NCI-H345 treated with DMSO at 0.1 percent for 48 hours (cell line): Measurements from ENCODE around the gene MRPL45.

Experiments used
- DNase-seq: peaks from one replicate; lab custom pipeline; 2025; ENCODE audit not compliant: unreplicated experiment; lab: John Stamatoyannopoulos, UW

MRPL45 gene

DNA sequence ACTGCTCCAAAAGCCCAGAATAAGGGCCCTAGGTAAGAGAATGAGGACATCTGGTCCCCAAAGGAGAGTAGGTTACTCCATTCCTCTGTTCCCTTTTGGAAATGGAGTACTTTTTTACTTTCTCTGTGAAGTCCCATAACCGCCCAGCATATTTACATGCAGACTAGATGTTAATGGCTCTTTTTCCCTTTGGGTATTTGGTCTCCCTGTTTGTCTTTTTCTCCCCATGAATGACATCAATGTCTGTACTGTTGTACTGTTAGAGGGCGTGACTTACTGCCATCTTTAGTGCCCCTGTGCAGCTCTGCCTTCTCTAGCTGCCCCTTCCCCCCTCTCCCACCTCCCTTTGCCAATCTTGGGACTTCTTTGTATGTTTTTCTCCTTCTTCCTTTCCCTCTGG is 27.8 kb downstream of the MRPL45 start:
- DNase-seq = no peak

DNA sequence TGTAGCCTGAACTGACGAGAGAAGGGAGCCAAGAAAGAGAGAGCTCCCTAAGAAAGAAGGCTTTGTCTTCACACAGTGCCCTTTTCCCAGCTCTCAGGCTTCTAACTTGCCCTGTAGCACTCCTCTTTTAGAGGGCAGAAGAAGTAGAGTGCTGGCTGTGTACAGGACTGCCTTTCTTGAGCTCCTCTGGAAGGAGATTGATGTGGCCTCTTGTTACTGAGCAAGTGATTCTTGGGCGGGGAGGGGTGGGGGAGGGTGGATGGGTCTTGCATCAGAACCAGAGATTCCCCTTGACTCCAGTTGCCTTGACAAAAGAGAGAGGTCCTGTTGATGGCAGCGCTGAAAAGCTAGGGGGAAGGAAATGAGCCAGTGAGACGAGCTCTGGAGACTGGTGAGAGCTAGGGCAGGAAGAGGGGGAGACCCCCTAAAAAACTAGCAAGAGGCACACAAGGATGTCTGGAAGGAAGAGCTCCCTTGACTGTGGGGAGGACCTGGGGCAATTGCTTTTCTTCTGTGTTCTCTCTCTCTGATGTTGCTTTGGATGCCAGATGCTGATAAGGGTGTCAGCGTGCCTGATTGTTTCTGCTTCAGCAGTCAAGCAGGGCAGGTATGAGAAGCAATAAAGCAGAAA is 28.4 kb downstream of the MRPL45 start:
- DNase-seq = no peak

DNA sequence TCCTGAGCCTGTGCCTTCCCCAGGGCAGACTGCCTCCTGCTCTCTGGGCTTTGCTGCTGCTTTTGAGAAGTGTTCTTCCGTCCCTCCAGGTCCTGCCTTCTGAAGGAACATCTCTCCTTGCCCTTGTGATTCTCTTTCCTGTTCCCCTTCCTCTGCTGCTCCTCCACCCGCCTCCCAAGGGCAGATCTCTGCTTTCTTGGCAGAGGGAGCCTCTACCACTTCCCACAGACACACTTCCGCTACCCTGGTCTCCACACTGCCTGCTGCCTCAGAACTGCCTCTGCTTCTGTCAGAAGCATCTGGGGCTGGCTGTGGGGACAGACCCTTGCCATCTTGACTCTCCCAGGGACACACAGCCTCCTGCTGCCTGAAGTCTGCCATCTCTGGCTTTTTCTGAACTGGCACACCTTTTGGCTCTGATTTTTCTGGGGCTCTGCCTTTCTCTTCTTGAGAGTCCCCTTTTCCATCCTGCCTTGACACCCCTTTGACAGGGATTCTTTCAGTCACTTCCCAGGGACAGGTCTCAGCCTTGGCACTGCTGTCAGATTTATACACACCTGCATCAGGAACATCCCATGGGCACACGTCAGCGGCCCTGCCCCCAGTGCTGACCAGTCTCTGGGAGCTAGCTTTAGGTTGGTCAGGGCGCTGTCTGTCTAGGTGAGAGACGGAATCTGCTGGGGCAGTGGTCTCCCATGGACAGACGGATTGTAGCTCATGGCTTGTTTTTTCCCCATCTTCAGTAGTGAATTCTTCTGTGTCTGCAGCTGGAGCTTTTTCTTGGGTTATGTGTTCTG is 30.2 kb downstream of the MRPL45 start:
- no peak for DNase-seq

- no peak for DNase-seq
Observed at GRCh38 chr17:38327936-38328335, 31.0 kb downstream of the MRPL45 start.

- DNase-seq = no peak
Observed at GRCh38 chr17:38328620-38329019, 31.7 kb downstream of the MRPL45 start.

DNA sequence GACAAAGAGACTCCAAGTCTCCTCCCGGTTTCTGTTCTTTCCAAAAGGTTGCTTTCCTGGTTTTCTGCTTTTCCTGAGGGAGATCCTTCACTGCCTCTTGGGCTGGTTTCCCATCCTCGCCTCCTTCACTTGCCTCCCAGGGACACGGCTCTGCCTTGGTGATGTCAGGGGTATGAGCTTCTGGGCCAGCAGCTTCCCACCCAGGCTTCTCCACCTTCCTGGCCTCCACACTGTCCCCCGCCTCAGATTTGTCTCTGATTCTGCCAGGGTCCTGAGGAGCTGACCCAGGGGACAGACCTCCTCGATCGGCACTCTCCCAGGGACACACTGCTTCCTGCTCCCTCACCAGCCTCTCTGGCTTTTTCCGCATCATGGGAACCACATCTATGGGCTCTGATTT is 32.3 kb downstream of the MRPL45 start:
- DNase-seq = no peak

GRCh38 chr17:38329808-38330730 is 33.1 kb downstream of the MRPL45 start:
- no peak for DNase-seq

DNA sequence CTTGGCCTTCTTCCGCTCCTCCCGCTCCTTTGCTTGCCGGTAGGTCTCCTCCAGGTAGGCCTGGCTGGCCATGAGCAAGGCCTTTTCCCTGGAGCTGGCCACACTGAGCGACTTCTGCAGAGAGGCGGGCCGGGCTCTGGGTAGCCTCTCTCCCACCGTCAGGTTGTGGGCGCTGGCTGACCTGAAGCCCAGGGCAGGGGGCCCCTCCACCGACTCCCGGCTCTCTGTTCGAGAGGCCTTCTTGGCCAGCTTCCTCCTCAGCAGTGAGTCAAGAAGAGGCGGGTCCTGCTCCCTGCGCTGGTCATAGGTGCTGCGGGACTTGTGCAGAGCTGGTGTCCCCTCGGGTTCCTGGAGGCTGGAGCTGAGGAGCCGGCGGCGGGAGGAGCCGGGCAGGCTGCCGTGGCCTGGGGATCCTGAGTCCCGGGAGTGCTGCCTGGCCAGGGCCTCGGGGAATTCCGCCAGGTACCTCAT is 34.0 kb downstream of the MRPL45 start:
- no peak for DNase-seq

DNA sequence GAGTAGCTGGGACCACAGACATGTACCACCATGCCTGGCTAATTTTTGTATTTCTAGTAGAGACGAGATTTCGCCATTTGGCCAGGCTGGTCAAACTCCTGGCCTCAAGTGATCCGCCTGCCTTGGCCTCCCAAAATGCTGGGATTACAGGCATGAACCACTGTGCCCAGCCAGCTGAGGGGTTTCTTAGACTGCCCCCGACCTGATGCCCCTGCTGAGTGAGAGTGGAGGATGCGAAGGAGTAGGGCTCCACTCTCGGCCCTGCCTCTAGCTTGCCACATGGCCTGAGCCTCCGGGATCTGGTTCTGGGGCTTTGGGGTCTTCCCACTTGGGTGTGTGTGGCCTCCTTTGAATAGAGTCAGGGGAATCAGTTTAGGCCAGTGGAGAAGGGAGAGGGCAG is 35.8 kb downstream of the MRPL45 start:
- DNase-seq = no peak

- DNase-seq = no peak
Observed at GRCh38 chr17:38333635-38334295, 36.8 kb downstream of the MRPL45 start.

DNA sequence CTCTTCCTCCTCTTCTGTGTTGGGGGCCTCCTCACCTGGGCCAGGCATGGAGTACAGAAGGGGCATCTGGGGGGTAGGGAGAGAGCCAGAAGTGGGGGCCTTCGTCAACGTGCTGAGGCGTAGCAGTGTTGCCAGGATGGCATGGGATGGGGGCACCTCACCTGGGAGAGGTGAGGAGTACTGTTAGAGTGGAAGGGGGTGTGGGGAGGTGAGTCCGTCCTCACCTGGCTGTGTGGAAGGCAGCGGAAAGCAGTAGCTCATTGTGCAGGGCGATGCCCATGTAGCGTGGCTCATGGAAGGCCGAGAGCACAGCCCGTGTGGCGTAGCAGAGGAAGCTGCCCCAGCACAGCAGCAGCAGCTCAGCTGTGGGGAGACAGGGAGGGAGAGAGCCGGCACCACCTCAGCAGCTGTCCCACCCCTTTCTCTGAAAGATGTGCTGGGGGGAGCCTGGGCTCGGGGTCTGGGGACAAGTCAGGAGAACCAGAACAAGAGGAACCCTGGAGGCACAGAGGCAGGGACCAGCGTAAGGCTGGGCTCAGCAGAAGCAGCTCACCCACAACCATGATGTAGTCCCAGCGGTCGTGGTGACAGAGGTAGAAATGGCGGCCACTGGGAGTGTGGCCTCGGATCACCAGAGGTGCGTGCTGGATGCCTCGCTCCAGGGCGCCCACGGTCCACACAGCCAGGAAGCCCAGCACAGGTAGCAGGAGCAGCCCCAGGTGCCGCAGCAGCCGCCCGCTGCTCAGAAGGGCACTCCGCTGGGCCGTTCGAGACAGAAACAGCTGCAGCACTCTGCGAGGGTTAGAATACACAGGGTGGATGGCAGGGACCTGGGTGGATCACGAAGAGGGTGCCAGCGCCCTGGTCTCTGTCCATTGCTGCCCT is 37.8 kb downstream of the MRPL45 start:
- no peak for DNase-seq

DNA sequence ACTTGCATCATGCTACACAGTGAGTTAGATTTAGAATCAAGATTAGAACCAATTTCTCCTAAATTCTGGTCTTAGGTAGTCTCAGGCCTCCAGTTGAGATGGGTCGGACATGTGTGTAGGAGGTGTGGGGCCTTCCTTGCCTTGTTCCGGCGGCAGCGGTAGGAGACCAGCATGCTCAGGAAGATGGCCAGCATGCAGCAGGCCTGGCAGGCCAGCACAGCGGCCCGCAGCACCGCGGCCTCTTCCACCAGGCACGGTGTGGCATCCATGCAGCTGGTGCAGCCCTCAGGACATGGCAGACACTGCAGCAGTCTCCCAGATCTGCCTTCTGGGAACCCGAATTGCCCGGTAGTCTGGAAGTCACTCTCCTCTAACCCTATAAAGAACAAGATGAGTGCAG is 39.9 kb downstream of the MRPL45 start:
- no peak for DNase-seq

DNA sequence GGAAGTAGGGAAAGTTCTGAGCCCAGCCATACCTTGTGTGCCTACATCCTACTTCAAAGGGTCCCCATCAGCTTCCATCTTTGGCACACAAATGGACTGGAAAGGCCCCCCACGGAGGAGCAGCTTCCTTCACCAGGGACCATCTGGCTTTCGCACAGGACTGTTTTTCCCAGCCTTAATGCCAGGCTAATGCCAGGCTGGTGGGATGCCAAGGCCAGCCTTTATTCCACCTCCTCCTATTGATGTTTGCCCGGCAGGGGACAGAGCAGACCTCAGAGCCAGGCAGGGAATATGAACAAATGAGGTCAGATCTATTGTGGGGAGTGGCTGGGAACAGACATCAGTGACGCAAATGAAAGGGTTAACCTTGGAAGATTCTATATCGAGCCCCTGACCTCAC is 41.1 kb downstream of the MRPL45 start:
- DNase-seq = no peak

DNA sequence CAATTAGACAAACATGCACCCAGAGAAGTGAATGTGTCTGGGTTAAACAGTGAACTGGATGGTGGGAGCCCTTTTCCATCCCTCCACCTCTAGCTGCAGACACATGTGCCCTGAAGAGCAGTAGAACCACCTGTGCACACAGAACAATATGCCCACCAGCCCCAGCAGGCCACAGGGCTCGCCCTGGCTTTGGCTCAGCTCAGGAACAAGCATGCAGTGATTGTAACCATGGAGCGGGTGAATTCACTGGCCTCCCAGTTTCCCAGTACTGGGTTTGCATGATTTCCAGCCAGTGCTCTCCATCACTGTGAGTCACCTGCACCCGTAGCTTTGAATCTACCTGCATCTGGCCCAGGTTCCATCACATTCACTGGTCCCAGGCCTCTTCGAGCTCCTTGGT is 41.6 kb downstream of the MRPL45 start:
- DNase-seq = no peak

DNA sequence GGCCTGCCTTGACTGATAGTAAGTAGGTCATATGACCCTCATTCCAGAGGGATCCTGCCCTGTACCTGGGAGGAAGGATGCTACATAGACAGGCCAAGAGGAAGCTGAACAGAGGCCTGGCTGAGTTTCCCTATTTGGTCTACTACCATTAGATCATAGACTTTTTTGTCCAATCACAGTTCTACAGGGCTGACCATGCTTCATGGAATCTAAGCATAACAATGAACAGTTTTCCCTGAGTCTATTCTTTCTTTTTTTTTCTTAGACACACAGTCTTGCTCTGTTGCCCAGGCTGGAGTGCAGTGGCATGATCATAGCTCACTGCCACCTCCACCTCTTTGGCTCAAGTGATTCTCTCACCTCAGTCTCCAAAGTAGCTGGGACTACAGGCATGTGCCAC is 42.9 kb downstream of the MRPL45 start:
- no peak for DNase-seq

DNA sequence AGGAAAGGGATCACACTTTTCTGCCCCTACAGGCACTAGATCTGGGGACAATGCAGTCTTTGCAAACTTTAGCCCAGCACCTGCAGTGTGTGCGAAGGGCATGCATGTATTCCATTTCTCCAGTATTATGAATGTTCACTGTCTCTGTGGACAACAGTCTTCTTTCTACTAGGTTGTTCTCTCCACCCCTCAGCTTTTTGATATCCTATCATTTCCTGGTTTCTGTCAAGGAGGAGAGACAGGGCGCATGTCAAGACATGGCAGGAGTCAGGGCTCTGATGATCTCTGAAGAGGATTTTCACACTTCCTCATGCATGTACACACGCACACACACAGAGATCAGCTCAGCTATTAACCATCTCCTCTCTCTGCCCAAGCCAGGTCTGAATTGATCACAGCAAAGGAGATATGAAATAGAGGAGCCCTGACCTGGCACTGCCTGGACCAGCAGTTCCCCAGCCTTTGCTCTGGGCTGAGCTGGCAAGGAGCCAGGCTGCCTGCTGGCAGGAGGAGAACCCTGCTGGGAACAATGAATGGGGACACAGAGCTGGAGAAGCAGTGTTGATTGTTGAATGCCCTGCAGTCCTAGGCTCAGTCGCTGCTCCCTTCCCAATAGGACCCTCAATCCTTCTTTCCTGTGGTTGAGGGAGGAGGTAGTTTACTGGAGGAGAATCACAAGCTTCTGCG is 44.2 kb downstream of the MRPL45 start:
- DNase-seq = peak; percentile 85

GRCh38 chr17:38342886-38343607 is 46.1 kb downstream of the MRPL45 start:
- no peak for DNase-seq

GRCh38 chr17:38343608-38344419 is 46.8 kb downstream of the MRPL45 start, which contains the start of gene GPR179:
Gene GPR179 (minus strand): TSS chr17:38343956. CDS start chr17:38343789, 167 bp downstream.
- DNase-seq = no peak
